ENCODE results near the gene CHSY1.

DNA sequence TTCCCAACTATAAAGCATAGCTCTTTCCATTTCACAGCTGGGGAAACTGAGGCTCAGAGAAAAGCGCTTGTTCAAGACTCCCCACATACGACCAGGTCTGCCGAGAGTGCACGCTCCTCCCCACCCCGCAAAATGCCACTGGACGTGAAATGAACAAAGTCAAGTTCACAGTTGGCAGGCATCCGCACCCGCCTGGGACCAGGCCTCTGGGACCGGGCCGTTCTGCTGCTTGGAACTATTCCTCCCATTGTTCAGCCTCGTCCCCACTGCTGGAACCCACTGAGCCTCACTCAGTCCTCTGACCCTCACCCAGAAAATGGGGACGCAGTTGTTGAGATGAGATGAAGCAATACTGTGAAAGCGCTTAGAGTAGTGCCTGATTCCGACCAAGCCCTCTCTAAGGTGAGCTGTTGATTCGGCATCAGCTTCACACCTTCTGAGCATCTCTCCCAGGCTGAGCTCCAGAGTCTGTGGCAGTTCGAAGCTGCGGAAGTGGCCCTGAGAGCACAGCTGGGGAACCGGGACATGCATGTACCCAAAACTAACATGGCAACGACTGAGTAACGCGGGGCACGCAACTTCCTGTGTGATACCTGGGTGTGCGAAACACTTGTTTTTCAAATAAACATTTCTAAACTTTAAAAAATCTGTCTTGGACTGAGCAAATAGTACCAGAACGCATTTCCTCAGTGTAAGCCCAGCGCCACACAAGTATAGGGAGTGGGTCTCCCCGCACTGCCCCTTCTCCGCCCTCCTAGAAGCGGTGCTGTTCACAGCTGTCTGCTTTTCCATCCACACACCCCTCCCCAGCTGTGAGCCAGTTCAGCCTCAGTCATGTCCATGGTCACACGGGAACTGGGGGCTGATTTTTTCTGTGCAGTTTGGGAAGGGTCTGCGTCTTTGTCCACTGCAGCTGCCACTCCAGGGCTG lies 93.4 kb downstream of the CHSY1 start:
- TF ChIP-seq, protein P1, sequence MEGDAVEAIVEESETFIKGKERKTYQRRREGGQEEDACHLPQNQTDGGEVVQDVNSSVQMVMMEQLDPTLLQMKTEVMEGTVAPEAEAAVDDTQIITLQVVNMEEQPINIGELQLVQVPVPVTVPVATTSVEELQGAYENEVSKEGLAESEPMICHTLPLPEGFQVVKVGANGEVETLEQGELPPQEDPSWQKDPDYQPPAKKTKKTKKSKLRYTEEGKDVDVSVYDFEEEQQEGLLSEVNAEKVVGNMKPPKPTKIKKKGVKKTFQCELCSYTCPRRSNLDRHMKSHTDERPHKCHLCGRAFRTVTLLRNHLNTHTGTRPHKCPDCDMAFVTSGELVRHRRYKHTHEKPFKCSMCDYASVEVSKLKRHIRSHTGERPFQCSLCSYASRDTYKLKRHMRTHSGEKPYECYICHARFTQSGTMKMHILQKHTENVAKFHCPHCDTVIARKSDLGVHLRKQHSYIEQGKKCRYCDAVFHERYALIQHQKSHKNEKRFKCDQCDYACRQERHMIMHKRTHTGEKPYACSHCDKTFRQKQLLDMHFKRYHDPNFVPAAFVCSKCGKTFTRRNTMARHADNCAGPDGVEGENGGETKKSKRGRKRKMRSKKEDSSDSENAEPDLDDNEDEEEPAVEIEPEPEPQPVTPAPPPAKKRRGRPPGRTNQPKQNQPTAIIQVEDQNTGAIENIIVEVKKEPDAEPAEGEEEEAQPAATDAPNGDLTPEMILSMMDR (IDR thresholded peaks at IDR 0.05): no peak
- no peak for TF ChIP-seq POLR2A (IDR thresholded peaks at IDR 0.05)

All from uterus (tissue), 2 donors.